PC-3 (cell line): ENCODE measurements around the gene EFEMP1.

Experiments
- EZH2 ChIP-seq: fragments of 300-600 bp; sonication (generic); IDR thresholded peaks from one replicate; pipeline ENCODE4 v1.6.1; 2017; ENCODE audit warnings: antibody characterized with exemption, mild to moderate bottlenecking, low read length; ENCODE audit not compliant: unreplicated experiment
- EZH2phosphoT487 ChIP-seq: fragments of 300-600 bp; sonication (generic); IDR thresholded peaks from 2 replicates; pipeline ENCODE4 v1.6.1; 2018; ENCODE audit warnings: mild to moderate bottlenecking, antibody characterized with exemption, low read length, borderline replicate concordance
- TF ChIP-seq, protein P1 (sequence below): fragments of 300-600 bp; sonication (generic); conservative IDR thresholded peaks from 2 replicates; pipeline ENCODE4 v1.5.1; 2017; ENCODE audit warnings: antibody characterized with exemption, low read depth, mild to moderate bottlenecking, low read length

DNA sequence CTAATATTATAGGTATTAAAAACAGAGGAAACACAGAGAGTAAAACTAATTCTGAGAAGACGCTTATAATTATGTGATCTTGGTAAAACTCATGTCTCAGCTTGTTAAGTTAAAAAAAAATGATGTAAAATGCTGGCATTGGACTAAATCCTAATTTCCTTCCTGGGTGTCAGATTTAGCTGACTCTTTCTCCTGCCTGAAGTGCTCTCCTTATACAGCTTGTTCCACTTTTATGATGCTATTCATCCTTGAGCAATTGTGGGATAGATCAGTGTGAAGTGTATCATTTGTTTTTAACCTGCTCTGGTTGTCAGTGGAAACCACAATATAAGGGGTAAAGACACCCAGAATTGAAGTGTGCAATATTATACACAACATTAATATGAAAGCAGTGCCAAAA is 84.9 kb downstream of the EFEMP1 start:
- TF ChIP-seq, protein P1, sequence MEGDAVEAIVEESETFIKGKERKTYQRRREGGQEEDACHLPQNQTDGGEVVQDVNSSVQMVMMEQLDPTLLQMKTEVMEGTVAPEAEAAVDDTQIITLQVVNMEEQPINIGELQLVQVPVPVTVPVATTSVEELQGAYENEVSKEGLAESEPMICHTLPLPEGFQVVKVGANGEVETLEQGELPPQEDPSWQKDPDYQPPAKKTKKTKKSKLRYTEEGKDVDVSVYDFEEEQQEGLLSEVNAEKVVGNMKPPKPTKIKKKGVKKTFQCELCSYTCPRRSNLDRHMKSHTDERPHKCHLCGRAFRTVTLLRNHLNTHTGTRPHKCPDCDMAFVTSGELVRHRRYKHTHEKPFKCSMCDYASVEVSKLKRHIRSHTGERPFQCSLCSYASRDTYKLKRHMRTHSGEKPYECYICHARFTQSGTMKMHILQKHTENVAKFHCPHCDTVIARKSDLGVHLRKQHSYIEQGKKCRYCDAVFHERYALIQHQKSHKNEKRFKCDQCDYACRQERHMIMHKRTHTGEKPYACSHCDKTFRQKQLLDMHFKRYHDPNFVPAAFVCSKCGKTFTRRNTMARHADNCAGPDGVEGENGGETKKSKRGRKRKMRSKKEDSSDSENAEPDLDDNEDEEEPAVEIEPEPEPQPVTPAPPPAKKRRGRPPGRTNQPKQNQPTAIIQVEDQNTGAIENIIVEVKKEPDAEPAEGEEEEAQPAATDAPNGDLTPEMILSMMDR = no peak
- TF ChIP-seq EZH2phosphoT487 = no peak
- no peak for TF ChIP-seq EZH2
